HG03139 (cell line): ENCODE results near the gene HERC2.
"Not testable (repeated sequence)": the region's sequence is repeated elsewhere in the genome, so short reads cannot be mapped to it uniquely, and the experiment has no call there.

Experiments used
- ATAC-seq: cut with Tn5 transposase; IDR thresholded peaks from one replicate; pipeline ENCODE4 v1.9.1; 2021; ENCODE audit not compliant: unreplicated experiment

Gene HERC2

GRCh38 chr15:28132524-28133275 lies 189.3 kb downstream of the HERC2 start:
- ATAC-seq: no peak

- no peak for ATAC-seq
Observed at GRCh38 chr15:28131946-28132345, 190.0 kb downstream of the HERC2 start.

GRCh38 chr15:28131400-28131799 lies 190.6 kb downstream of the HERC2 start:
- no peak for ATAC-seq

- ATAC-seq: no peak
Observed at GRCh38 chr15:28130651-28131050, 191.3 kb downstream of the HERC2 start.

- ATAC-seq: no peak
Observed at GRCh38 chr15:28129231-28129848, 192.6 kb downstream of the HERC2 start.

- no peak for ATAC-seq
Observed at GRCh38 chr15:28128031-28128430, 193.9 kb downstream of the HERC2 start.

GRCh38 chr15:28127036-28127435 lies 194.9 kb downstream of the HERC2 start:
- ATAC-seq: no peak

- no peak for ATAC-seq
Observed at GRCh38 chr15:28125673-28126651, 196.0 kb downstream of the HERC2 start.

GRCh38 chr15:28124841-28125240 lies 197.1 kb downstream of the HERC2 start:
- no peak for ATAC-seq

- no peak for ATAC-seq
Observed at GRCh38 chr15:28123408-28124023, 198.5 kb downstream of the HERC2 start.

- ATAC-seq: no peak
Observed at GRCh38 chr15:28122038-28122949, 199.7 kb downstream of the HERC2 start.

GRCh38 chr15:28121577-28121976 lies 200.4 kb downstream of the HERC2 start:
- ATAC-seq: not testable (repeated sequence)

- no peak for ATAC-seq
Observed at GRCh38 chr15:28120359-28120640, 201.7 kb downstream of the HERC2 start.

- ATAC-seq: no peak
Observed at GRCh38 chr15:28118531-28118930, 203.4 kb downstream of the HERC2 start.

GRCh38 chr15:28118083-28118482 lies 203.9 kb downstream of the HERC2 start:
- no peak for ATAC-seq

GRCh38 chr15:28117432-28117990 lies 204.5 kb downstream of the HERC2 start:
- ATAC-seq: no peak

GRCh38 chr15:28116521-28117431 lies 205.2 kb downstream of the HERC2 start:
- no peak for ATAC-seq

- ATAC-seq: no peak
Observed at GRCh38 chr15:28115871-28116270, 206.1 kb downstream of the HERC2 start.
